ENCODE measurements around the gene AP4E1.

DNA sequence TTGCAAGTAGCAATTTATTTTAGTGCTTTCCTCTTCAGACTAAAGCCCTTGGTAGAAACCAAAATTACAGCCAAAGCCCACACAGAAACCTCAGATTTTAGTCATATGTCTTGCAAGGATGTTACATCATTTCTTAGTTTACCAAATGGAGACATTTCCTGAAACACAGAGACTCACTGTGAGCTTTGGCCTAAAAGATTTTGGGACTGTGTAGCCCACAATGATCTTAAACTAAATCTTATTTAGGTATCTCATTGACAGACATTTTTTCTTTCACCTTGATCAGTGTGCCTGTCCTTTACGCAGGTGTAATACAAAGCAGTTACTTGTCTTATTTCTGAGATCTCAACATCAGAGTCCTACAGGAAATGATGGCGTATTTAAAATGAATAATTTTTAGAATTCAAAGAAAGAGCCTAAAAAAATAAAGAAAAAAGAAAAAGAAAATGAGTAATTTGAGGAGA, 27.8 kb upstream of the AP4E1 start:
- TF ChIP-seq, protein P1, sequence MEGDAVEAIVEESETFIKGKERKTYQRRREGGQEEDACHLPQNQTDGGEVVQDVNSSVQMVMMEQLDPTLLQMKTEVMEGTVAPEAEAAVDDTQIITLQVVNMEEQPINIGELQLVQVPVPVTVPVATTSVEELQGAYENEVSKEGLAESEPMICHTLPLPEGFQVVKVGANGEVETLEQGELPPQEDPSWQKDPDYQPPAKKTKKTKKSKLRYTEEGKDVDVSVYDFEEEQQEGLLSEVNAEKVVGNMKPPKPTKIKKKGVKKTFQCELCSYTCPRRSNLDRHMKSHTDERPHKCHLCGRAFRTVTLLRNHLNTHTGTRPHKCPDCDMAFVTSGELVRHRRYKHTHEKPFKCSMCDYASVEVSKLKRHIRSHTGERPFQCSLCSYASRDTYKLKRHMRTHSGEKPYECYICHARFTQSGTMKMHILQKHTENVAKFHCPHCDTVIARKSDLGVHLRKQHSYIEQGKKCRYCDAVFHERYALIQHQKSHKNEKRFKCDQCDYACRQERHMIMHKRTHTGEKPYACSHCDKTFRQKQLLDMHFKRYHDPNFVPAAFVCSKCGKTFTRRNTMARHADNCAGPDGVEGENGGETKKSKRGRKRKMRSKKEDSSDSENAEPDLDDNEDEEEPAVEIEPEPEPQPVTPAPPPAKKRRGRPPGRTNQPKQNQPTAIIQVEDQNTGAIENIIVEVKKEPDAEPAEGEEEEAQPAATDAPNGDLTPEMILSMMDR (IDR thresholded peaks at IDR 0.05): no peak
- TF ChIP-seq POLR2A (IDR thresholded peaks at IDR 0.05): no peak
